ENCODE measurements around the gene PAK1IP1.
"Not testable (repeated sequence)": the region's sequence is repeated elsewhere in the genome, so short reads cannot be mapped to it uniquely, and the experiment has no call there.

PAK1IP1 gene

GRCh38 chr6:10743515-10743914 is 48.7 kb downstream of the PAK1IP1 start:
- DNase-seq (ENCODE audit: low read depth): no peak

GRCh38 chr6:10745116-10745515 is 50.3 kb downstream of the PAK1IP1 start:
- no peak for DNase-seq (ENCODE audit: low read depth)

- no peak for DNase-seq (ENCODE audit: low read depth)
These were observed 52.1 kb downstream of the PAK1IP1 start for GRCh38 chr6:10746915-10747250.

- peak; percentile 93 for DNase-seq (ENCODE audit: low read depth)
These were observed 52.6 kb downstream of the PAK1IP1 start, which contains the start of gene TMEM14B for GRCh38 chr6:10747251-10747972. TMEM14B (plus strand) TSS chr6:10747805; CDS start chr6:10749246, 1,441 bp downstream.

- no peak for DNase-seq (ENCODE audit: low read depth)
These were observed 55.0 kb downstream of the PAK1IP1 start for GRCh38 chr6:10749734-10750133.

- not testable (repeated sequence) for DNase-seq (ENCODE audit: low read depth)
These were observed 55.8 kb downstream of the PAK1IP1 start for GRCh38 chr6:10750568-10750967.

GRCh38 chr6:10751757-10752156 is 57.0 kb downstream of the PAK1IP1 start:
- DNase-seq (ENCODE audit: low read depth): not testable (repeated sequence)

GRCh38 chr6:10756085-10756484 is 61.3 kb downstream of the PAK1IP1 start:
- DNase-seq (ENCODE audit: low read depth): no peak
